ENCODE measurements around the gene FFAR1. TPM values are rescaled to one million over a fixed set of nuclear protein-coding genes. Genes with fewer than 3 reads are reported as not detected.

The FFAR1 gene
- total and polyA plus RNA-seq, 2 experiments from 2014 or later: not detected

GRCh38 chr19:35332817-35333216 lies 14.9 kb upstream of the FFAR1 start:
- H4K20me1 ChIP-seq (ENCODE audit: insufficient read depth, poor library complexity, severe bottlenecking): no peaks in the 10 kb centered on the region
- no peaks in the 10 kb centered on the region for H3K27me3 ChIP-seq
- no peaks in the 10 kb centered on the region for H3K79me2 ChIP-seq
- no peak overlapping the region for H3K27ac ChIP-seq
- 86% methylated on average over 12 of the region's 12 CpGs for WGBS (ENCODE audit: low lambda C conversion rate, missing lambda C conversion rate)
- H3K36me3 ChIP-seq (replicated peaks; ENCODE audit: insufficient read depth, low read depth): no peaks in the 10 kb centered on the region
- no peak overlapping the region for H2AFZ ChIP-seq
- H3K9me3 ChIP-seq (ENCODE audit: low read depth): no peaks in the 10 kb centered on the region
- TF ChIP-seq CTCF (IDR thresholded peaks at IDR 0.05; ENCODE audit: poor library complexity) (no peak), EZH2phosphoT487 (IDR thresholded peaks at IDR 0.05; ENCODE audit: low read depth, severe bottlenecking, unreplicated experiment) (no peak), EZH2 (IDR thresholded peaks at IDR 0.05; ENCODE audit: borderline replicate concordance) (no peak)
- H3K4me1 ChIP-seq (ENCODE audit: insufficient read depth): no peaks in the 10 kb centered on the region
- H3K4me3 ChIP-seq: no peak overlapping the region
- no peak overlapping the region for H3K4me2 ChIP-seq
- no peak for DNase-seq (ENCODE audit: low spot score)
- no peaks in the 10 kb centered on the region for H3K9me2 ChIP-seq (replicated peaks; ENCODE audit: insufficient read depth)

DNA sequence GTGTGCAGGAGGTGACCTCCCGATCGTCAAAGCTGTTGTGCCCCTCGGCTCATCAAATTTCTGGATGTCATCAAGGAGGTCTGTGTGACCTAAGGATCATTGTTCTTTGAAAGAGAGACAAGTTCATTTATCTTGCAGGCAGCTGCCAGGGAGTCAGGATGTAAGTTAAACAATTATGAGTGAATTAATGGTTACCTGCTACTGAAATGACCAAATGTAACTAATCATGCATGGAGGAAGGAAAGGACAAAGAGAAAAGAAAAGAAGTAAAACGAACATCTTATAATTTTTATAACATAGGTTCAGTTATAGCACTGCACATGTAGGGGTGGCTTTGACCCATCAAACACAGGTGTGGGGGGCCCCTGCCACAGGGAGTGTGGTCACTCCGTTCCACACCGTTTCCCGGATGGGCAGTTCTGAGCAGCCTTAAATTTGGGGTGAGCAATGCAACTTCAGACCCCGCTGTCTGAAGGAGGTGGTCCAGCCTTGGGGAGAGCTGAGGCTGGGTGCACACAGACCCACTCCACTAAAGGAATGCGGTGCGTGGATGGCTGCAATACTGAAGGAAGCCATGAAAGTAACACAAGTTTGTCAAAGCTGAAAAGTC lies 13.5 kb upstream of the FFAR1 start:
- Histone ChIP-seq H3K27ac (no peak overlapping the region), H4K20me1 (ENCODE audit: insufficient read depth, poor library complexity, severe bottlenecking) (no peaks in the 10 kb centered on the region), H3K9me3 (ENCODE audit: low read depth) (no peaks in the 10 kb centered on the region), H3K79me2 (no peaks in the 10 kb centered on the region), H3K27me3 (no peaks in the 10 kb centered on the region), H2AFZ (no peak overlapping the region), H3K9me2 (replicated peaks; ENCODE audit: insufficient read depth) (no peaks in the 10 kb centered on the region), H3K4me2 (no peak overlapping the region), H3K4me3 (no peak overlapping the region), H3K36me3 (replicated peaks; ENCODE audit: insufficient read depth, low read depth) (no peaks in the 10 kb centered on the region), H3K4me1 (ENCODE audit: insufficient read depth) (no peaks in the 10 kb centered on the region)
- WGBS (ENCODE audit: low lambda C conversion rate, missing lambda C conversion rate): 84% methylated on average over 10 of the region's 10 CpGs
- no peak for TF ChIP-seq EZH2 (IDR thresholded peaks at IDR 0.05; ENCODE audit: borderline replicate concordance)
- no peak for TF ChIP-seq EZH2phosphoT487 (IDR thresholded peaks at IDR 0.05; ENCODE audit: low read depth, severe bottlenecking, unreplicated experiment)
- TF ChIP-seq CTCF (IDR thresholded peaks at IDR 0.05; ENCODE audit: poor library complexity): no peak
- DNase-seq (ENCODE audit: low spot score): no peak

GRCh38 chr19:35336166-35336955 lies 11.3 kb upstream of the FFAR1 start:
- Histone ChIP-seq H3K4me3 (no peak overlapping the region), H4K20me1 (ENCODE audit: insufficient read depth, poor library complexity, severe bottlenecking) (no peaks in the 10 kb centered on the region), H3K79me2 (no peaks in the 10 kb centered on the region), H2AFZ (no peak overlapping the region), H3K27me3 (no peaks in the 10 kb centered on the region), H3K9me2 (replicated peaks; ENCODE audit: insufficient read depth) (no peaks in the 10 kb centered on the region), H3K4me1 (ENCODE audit: insufficient read depth) (no peaks in the 10 kb centered on the region), H3K36me3 (replicated peaks; ENCODE audit: insufficient read depth, low read depth) (no peaks in the 10 kb centered on the region), H3K4me2 (no peak overlapping the region), H3K27ac (no peak overlapping the region), H3K9me3 (ENCODE audit: low read depth) (no peaks in the 10 kb centered on the region)
- whole genome bisulfite sequencing (ENCODE audit: low lambda C conversion rate, missing lambda C conversion rate): 92% methylated on average over 21 of the region's 21 CpGs
- no peak for DNase-seq (ENCODE audit: low spot score)
- TF ChIP-seq EZH2 (IDR thresholded peaks at IDR 0.05; ENCODE audit: borderline replicate concordance) (no peak), EZH2phosphoT487 (IDR thresholded peaks at IDR 0.05; ENCODE audit: low read depth, severe bottlenecking, unreplicated experiment) (no peak), CTCF (IDR thresholded peaks at IDR 0.05; ENCODE audit: poor library complexity) (no peak)

Data from hepatocyte (in vitro differentiated cells).